K562 (cell line): ENCODE results near the gene NR3C1. TPM values are rescaled to one million over a fixed set of nuclear protein-coding genes. Genes with fewer than 3 reads are reported as not detected.
A peak's percentile ranks its signal among the peaks of the same experiment; 100 is the strongest.

Source experiments
- IFI16 ChIP-seq: fragments of 250-450 bp; sonication (Bioruptor Pico); IDR thresholded peaks from 2 replicates; pipeline ENCODE4 v2.1.2; 2022; ENCODE audit warnings: mild to moderate bottlenecking, inconsistent platforms
- LARP7 ChIP-seq: fragments of 450-650 bp; IDR thresholded peaks from 2 replicates; pipeline ENCODE4 v1.6.1; 2016
- MAFF ChIP-seq: IDR thresholded peaks from 2 replicates; pipeline ENCODE4 v1.6.1; 2012; ENCODE audit warnings: low read length, improper control_type of control experiment
- MAFK ChIP-seq: IDR thresholded peaks from 2 replicates; pipeline ENCODE4 v1.6.1; 2011; ENCODE audit warnings: low read length, improper control_type of control experiment
- SIX5 ChIP-seq, 2 experiments: IDR thresholded peaks; 2 replicates each; pipeline ENCODE4 v1.6.1; 2011; ENCODE audit warnings: low read length in 2 of 2, borderline replicate concordance in 1 of 2, low read depth in 1 of 2, mild to moderate bottlenecking in 1 of 2, moderate library complexity in 1 of 2; ENCODE audit not compliant: insufficient read depth in 1 of 2
- SREBF2 ChIP-seq: sonication (generic); formaldehyde crosslinking; IDR thresholded peaks from 2 replicates; pipeline ENCODE4 v1.4.0; 2020; ENCODE audit warnings: mild to moderate bottlenecking, missing genetic modification reagents
- ZNF184 ChIP-seq: sonication (generic); formaldehyde crosslinking; IDR thresholded peaks from 2 replicates; pipeline ENCODE4 v1.5.0; 2020; ENCODE audit warnings: missing genetic modification reagents
- ZNF23 ChIP-seq: fragments of 250-450 bp; sonication (Bioruptor Pico); IDR thresholded peaks from 2 replicates; pipeline ENCODE4 v1.4.0; 2020; ENCODE audit warnings: mild to moderate bottlenecking
- ZNF780A ChIP-seq: fragments of 250-450 bp; sonication (Bioruptor Pico); IDR thresholded peaks from 2 replicates; pipeline ENCODE4 v1.5.0; 2021; ENCODE audit warnings: mild to moderate bottlenecking
- polyA plus RNA-seq, 8 experiments: library from polyadenylated mRNA; depleted of rRNA in 4 of 8; stranded (reverse) in 5 of 8; unstranded in 3 of 8; fragments of >200 nt; fragmentation: Nextera tagmentation in 2 of 8; fragmentation: Illumina TruSeq in 1 of 8; extraction: Ambion mirVana in 2 of 8; extraction: Trizol in 1 of 8; gene quantifications; 2 replicates each; pipeline versions ENCODE4 v1.2.1 to v1.2.3, GENCODE V29; 2011 to 2014; ENCODE audit warnings: inconsistent platforms in 1 of 8, missing spikeins in 1 of 8
- total RNA-seq, 7 experiments: library from RNA; depleted of rRNA in 6 of 7; stranded (reverse); fragments of >200 nt in 6 of 7; fragmentation: Illumina TruSeq in 2 of 7; extraction: Trizol in 2 of 7; gene quantifications; 2 replicates each; pipeline versions ENCODE4 v1.2.1 to v1.2.3, GENCODE V29; 2011 to 2021; ENCODE audit warnings: low replicate concordance in 1 of 7
- TF ChIP-seq, protein P1 (sequence below), 3 experiments: fragments of 200-800 bp in 1 of 3; fragments of 250-450 bp in 1 of 3; fragments of 450-650 bp in 1 of 3; sonication (Bioruptor Pico) in 1 of 3; sonication (Bioruptor generic) in 1 of 3; formaldehyde crosslinking in 1 of 3; IDR thresholded peaks; 2 replicates each; pipeline versions ENCODE4 v1.6.1 to v1.8.0; 2016 to 2022; ENCODE audit warnings: mild to moderate bottlenecking in 2 of 3, missing genetic modification characterization in 2 of 3, missing compliant biosample characterization in 1 of 3, moderate library complexity in 1 of 3
- TF ChIP-seq, protein P2 (sequence below): fragments of 250-450 bp; sonication (Bioruptor Pico); IDR thresholded peaks from 2 replicates; pipeline ENCODE4 v1.4.0; 2020
- TF ChIP-seq, protein P3 (sequence below): sonication (generic); formaldehyde crosslinking; IDR thresholded peaks from 2 replicates; pipeline ENCODE4 v1.8.0; 2023; ENCODE audit warnings: mild to moderate bottlenecking, missing genetic modification reagents
- TF ChIP-seq, protein P4 (sequence below): sonication (generic); formaldehyde crosslinking; IDR thresholded peaks from 2 replicates; pipeline ENCODE4 v1.8.0; 2022; ENCODE audit warnings: mild to moderate bottlenecking, missing genetic modification reagents

NR3C1 gene
- total and polyA plus RNA-seq, 9 of the 15 experiments (the other 6 are each of a cell fraction or from before 2014, with no cell fraction given) = 8.2 to 36.0 (median 15.0) TPM

DNA sequence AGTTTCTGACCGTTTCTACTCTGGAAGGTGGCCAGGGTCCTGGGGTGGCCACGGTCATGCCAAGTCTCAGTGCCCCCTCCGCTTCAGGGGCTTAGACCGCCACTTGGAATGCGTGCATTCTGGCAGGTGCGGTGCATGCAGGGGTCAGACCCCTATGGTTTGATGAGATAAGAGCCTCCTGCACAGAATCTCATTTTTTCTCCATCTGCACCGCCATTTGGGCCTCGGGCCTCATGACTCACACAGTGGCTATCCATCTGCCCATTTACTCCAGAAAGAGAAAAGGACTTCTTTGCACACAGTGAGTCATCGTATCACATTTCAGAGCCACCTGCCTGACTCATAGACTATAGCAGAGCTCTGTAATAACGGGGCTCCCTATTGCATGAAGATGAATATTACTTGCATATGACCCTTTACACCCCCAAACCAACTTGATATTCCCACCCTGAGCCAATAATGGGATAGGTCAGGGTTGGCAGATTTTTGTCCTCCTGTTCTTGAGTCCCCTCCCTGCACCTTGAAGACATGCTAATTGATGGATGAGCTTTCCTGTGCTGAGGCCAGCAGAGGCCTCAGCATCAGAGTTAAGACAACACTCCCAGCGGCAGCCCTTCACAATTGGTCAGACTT is 157.4 kb downstream of the NR3C1 start (continued):
- TF ChIP-seq SIX5 (IDR thresholded peaks at IDR 0.05; ENCODE audit: borderline replicate concordance in 1 of 2, insufficient read depth in 1 of 2, low read depth in 1 of 2, low read length in 2 of 2) (no peak), MAFK (no peak), ZNF184 (CRISPR knock-in tag) (no peak), SREBF2 (CRISPR knock-in tag) (no peak), IFI16 (CRISPR knock-in tag) (no peak), ZNF23 (CRISPR knock-in tag) (no peak), MAFF (no peak), LARP7 (no peak), ZNF780A (CRISPR knock-in tag) (no peak)
- TF ChIP-seq, protein P1, sequence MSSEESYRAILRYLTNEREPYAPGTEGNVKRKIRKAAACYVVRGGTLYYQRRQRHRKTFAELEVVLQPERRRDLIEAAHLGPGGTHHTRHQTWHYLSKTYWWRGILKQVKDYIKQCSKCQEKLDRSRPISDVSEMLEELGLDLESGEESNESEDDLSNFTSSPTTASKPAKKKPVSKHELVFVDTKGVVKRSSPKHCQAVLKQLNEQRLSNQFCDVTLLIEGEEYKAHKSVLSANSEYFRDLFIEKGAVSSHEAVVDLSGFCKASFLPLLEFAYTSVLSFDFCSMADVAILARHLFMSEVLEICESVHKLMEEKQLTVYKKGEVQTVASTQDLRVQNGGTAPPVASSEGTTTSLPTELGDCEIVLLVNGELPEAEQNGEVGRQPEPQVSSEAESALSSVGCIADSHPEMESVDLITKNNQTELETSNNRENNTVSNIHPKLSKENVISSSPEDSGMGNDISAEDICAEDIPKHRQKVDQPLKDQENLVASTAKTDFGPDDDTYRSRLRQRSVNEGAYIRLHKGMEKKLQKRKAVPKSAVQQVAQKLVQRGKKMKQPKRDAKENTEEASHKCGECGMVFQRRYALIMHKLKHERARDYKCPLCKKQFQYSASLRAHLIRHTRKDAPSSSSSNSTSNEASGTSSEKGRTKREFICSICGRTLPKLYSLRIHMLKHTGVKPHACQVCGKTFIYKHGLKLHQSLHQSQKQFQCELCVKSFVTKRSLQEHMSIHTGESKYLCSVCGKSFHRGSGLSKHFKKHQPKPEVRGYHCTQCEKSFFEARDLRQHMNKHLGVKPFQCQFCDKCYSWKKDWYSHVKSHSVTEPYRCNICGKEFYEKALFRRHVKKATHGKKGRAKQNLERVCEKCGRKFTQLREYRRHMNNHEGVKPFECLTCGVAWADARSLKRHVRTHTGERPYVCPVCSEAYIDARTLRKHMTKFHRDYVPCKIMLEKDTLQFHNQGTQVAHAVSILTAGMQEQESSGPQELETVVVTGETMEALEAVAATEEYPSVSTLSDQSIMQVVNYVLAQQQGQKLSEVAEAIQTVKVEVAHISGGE (CRISPR knock-in tag; IDR thresholded peaks at IDR 0.05) = peak in 1 of 3 experiments; percentile 71; a peak in 2 of 6 replicates
- TF ChIP-seq, protein P2, sequence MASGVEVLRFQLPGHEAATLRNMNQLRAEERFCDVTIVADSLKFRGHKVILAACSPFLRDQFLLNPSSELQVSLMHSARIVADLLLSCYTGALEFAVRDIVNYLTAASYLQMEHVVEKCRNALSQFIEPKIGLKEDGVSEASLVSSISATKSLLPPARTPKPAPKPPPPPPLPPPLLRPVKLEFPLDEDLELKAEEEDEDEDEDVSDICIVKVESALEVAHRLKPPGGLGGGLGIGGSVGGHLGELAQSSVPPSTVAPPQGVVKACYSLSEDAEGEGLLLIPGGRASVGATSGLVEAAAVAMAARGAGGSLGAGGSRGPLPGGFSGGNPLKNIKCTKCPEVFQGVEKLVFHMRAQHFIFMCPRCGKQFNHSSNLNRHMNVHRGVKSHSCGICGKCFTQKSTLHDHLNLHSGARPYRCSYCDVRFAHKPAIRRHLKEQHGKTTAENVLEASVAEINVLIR (CRISPR knock-in tag) = no peak
- TF ChIP-seq, protein P3, sequence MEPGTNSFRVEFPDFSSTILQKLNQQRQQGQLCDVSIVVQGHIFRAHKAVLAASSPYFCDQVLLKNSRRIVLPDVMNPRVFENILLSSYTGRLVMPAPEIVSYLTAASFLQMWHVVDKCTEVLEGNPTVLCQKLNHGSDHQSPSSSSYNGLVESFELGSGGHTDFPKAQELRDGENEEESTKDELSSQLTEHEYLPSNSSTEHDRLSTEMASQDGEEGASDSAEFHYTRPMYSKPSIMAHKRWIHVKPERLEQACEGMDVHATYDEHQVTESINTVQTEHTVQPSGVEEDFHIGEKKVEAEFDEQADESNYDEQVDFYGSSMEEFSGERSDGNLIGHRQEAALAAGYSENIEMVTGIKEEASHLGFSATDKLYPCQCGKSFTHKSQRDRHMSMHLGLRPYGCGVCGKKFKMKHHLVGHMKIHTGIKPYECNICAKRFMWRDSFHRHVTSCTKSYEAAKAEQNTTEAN (CRISPR knock-in tag) = no peak
- TF ChIP-seq, protein P4, sequence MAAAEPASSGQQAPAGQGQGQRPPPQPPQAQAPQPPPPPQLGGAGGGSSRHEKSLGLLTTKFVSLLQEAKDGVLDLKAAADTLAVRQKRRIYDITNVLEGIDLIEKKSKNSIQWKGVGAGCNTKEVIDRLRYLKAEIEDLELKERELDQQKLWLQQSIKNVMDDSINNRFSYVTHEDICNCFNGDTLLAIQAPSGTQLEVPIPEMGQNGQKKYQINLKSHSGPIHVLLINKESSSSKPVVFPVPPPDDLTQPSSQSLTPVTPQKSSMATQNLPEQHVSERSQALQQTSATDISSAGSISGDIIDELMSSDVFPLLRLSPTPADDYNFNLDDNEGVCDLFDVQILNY (CRISPR knock-in tag) = no peak
